Measurements from ENCODE around the gene PCBD1.

Gene PCBD1

GRCh38 chr10:70901276-70901878 is 13.0 kb upstream of the PCBD1 start:
- no peak for DNase-seq

DNA sequence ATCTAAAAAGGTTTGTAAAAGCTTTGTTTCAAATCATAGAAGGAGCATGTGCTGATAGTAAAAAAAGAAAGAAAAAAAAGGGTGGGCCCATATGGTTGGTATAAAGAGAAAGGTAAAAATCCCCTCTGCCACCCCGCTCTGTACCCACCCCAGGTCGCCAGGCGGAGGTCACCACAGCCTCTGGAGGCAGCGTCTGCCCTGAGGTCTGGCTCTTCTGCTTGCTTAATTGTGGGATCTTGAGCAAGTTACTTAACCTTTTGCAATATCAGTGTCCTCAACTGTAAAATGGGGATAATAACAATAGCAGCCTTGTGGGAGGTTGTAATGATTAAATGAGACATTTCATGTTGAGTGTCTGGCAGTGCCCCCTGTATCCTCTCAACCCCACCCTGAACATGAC is 10.7 kb upstream of the PCBD1 start:
- no peak for DNase-seq

DNA sequence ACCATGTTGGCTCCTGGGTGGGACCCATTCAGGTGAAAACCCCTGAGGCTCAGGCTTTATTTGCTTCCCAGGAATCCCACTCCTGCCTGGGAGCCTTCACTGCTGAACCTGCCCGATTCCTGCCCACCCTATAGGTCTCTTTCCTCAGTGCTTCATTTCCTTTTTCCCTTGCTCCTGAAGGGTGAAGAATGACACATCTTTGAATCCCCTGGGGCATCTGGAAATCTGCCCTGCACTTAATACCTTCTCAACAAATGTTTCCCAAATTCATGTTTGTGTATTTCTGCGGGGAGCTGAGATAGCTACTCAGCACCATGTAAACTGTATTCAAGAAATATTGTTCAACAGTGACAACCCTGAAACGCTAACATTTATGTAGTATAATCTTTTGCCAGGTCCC is 10.3 kb upstream of the PCBD1 start:
- DNase-seq, result no peak

DNA sequence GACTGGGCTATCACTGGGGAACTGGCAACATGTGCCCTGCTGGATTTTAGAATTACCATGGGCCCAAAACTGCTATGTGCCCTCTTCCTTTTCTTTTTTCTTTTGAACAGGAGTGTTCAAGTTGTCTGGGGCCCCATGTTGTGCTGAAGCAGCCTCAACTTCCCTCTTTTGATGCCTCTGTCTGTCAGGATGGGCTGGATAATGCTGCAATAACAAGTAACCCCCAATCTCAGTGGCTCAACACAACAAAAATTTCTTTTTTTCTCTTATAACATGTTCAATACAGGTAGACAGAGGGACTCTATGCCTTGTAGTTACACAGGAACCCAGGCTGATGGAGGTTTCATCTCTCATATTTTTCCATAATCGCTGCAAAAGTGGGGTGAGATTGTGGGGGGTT is 8.2 kb upstream of the PCBD1 start:
- DNase-seq, result no peak

DNA sequence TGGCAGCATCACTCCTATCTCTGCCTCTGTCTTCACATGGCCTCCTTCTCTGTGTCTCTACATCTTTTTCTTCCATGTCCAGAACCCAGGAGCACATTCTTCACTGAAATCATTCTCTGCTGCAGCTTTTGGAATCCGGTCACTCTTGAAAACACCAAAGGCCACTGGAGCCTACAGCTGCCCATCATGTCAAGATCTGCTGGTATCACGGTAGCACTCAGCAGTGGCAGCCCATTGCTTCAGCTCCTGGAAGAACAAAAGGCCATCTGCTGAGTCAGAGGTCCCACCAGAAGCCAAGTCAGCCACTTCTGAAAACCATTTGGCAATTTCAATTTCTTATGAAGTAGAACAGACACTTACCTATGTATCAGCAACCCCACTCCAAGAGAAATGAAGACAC is 6.1 kb upstream of the PCBD1 start:
- DNase-seq, result no peak

DNA sequence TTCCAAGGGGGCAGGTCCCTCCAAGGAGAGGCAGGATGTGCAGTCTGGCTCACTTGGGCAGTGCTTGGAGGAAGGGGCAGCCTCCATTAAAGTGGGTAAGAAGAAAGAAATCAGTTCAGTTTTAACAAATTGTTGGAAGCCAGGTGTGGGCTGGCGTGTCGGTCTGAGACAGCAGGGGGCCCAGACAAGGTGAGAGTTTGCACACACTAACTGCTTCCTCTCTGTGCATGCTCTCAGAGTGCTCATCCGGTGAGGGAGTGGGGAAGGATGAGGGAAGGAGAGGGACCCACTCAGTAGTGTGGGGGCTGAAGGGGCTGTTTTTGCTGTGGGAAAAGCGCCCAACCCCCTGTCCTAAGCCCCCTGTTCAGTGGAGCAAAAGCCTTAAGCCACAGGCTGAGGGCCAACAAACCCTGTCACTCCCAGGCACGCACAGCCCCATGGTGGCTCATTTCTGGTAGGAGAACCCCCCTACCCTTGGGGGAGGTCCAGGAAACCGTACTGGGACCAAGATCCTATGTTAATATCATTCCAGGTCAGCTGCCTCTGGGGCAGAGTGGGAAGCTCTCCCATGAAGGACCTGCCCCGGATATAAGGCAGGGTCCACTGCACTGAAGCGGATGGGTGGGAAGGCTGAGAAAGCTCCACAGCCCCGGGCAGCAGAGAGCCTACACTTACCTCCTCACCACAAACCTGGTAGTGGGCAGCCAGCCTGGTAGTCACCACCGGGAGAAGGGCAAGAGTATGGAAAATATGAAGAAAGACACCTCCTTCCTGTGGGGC is 5.1 kb upstream of the PCBD1 start:
- no peak for DNase-seq

DNA sequence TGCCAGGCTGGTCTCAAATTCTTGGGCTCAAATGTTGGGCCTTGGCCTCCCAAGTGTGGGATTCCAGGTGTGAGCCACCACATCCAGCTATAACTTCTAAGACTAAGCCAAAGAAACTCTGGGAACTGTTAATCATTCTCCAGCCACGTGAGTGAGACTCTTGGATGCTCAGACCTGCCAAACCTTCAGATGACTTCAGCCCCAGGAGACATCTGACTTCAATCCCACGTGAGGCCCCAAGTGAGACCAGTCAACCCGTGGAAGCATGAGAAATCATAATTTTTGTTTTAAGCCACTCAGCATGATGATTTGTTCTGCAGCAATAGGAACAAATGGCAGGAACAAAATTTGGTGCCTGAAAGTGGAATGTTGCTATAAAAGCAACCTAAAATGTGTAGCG is 4.3 kb upstream of the PCBD1 start:
- DNase-seq, result no peak

- no peak for DNase-seq
Observed at GRCh38 chr10:70891627-70892026, 3.3 kb upstream of the PCBD1 start.

- no peak for DNase-seq
Observed at GRCh38 chr10:70890917-70891431, 2.6 kb upstream of the PCBD1 start.

DNA sequence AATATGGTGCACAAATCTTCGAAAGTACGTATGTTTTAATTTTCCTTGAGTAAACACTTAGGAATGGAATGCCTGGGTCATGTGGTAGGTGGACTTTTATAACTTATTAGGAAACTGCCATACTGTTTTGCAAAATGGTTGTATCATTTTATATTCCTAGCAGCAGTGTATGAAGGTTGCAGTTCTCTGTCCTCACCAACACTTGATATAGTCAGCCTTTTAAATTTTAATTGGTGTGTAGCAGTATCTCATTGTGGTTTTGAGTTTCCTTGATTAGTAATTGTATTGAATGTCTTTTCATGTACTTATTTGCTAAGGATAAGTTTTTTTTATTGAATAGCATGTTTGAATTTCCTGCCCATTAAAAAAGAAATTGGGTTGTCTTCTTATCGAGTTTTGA is 926 bp upstream of the PCBD1 start:
- DNase-seq, result no peak

DNA sequence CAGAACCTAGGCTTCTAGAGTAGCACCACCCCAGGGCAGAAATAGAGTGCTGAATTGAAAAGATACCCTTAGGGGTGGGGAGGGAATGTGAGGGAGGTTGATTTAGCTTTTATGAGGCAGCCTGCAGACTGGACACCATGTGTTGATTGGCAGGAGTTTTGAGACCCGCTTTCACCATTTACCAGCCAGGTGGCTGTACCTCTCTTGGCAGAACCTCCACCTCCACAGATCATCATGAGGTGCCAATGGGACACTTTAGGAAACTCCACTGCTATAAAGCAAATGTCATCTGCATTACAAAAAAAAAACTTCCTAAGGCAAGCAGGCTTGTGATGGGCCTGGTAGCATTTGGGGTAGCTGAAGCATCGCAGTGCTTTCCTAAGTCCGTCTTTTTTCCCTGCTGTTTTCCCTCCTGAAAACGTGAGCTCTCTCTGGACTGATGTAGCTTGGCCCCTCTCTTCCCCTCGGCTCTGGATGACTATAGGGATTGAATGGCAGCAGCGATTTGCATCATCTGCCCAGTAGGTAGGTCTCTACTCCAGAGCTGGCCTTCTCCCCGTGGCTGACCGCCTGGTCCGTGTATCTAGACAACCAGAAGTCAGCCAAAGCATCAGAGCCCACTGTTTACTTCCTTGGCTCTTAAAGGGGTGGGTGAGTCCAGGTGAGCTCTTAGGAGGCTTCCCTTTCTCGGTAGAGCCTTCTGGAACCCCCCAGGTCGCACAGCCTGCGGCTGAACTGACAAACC is 1.3 kb downstream of the PCBD1 start:
- DNase-seq, result no peak

DNA sequence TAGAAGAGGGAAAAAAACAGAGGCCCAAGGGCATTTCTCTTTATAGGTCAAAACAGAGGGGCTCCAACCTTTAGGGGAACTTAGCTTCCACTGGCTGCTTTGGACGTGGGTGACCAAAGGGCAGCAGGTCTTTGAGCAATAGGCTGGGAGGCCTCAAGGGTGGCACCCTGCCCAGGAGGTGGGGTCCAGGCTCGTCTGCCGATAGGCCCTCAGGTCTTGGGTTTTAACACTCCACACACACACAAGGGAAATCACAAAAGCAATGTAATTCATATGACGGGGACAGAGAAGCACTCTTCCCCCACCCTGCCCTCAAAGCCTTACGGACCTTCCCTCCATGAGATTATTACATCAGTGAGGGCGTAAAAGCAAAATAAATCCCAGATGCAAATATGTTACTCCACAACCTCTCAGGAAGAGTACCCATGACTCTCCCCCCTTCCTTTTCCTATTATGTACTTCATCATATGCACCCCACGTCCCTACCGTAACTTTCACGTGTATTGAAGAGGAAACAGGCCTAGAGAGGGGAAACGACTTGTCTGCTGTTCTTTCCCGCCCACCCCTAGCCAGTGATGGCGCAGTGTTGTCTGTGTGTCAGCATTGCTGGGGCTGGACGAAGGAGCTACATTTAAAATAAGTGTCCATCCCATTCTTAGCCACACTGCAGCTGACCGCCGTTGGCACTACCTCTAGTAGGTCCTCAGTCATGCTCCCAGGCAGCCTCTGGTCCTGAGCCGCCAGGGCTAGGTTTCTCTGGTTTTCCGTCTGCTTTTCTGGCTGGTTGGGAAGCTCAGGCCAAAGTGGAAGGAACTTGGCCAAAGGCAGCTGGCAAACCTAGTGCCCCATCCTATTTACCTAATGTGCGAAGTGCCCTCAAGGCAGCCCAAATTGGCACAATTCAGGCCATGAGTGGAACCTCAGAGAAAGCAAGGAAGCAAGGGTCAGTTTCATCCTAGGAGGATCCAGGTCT is 2.1 kb downstream of the PCBD1 start:
- no peak for DNase-seq

DNA sequence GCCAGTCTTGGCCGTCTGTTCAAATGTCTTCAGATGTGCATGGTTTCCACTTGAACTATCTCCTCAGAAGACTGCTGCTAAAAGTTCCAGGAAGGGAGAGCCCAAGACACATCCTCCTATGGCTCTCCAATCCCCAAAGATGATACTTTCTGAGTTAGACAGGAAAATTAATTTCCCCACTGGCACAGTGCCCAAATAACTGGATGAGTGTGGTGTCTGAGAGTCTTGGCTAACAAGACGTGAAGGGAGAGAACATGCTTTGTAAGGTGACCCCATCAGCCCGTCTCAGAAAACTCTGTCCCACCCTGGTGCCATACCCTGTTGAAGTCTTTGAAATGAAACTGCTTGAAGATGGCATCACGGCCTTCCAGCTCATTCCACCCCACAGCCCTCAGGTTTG is 2.9 kb downstream of the PCBD1 start:
- DNase-seq, result no peak

DNA sequence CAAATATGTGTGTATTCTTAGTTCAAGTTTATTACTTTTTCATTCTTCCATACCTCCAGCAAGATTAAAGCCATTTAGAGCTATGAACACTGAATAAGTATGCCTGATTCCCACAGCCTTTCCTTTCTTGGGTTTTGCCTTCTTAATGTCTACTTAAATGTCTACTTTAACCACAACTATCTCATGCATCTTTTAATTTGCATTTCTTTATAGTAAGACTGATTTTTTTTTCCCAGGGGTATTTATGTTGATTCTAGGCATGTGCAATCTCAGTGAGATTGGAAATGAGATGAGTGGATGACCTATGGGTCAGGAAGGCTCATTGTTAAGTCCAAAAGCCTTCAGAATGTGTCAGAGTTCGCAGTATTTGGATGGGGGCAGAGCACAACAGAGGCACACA is 3.6 kb downstream of the PCBD1 start:
- DNase-seq, result no peak

GRCh38 chr10:70880077-70880534 is 8.3 kb downstream of the PCBD1 start:
- DNase-seq, result peak; percentile 62

DNA sequence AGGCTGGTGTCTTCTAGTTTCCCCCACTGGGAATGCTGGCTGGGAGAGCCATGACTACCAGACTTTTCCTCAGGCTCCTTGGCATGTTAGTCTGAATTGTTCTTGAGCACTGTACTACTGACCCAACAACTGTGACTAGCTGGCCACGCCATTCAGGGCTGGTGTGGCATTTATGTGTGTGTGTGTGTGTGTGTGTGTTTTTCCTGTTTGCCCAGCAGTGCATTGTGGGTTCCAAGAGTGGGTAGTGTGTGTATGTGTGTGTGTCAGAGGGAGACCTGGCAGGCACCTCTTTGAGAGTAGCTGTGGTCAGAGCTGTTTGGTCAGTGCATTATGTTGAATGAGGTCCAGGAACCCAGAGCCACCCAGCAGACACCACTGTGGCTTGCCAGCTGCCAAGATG is 9.2 kb downstream of the PCBD1 start:
- DNase-seq, result no peak

DNA sequence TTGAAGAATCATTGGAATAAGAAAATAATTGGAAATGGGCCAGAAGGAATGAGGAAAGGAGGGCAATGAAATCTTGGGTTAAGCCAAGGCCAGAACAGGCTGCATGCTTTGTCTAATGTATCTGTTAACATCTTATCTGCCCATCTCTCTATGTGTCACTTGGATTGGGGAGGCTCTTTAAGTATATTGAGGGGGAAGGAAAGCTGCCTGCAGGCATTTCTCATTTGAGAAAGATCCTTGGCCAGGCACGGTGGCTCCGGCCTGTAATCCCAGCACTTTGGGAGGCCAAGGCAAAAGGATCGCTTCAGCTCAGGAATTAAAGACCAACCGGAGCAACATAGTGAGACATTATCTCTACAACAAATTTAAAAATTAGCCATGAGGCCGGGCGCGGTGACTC is 14.3 kb downstream of the PCBD1 start:
- no peak for DNase-seq

DNA sequence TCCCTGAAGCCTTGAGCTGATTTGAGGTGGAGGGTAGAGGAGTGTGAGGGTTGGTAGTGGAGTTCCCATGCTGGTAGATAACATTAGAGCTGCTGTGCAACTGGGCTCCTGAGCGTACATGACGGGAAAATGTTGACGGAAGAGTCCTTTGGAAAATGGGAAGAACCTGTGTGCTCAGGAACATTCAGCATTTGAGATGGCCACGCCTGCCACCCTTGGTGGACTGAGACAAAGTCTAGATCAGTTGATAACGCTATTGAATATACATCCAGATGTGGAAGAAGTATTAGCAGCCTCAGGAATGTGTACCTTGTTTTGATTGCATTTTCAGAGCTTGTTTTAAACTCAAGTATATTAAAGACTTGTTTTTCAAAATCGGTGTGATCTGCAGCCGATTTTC is 16.1 kb downstream of the PCBD1 start:
- no peak for DNase-seq

DNA sequence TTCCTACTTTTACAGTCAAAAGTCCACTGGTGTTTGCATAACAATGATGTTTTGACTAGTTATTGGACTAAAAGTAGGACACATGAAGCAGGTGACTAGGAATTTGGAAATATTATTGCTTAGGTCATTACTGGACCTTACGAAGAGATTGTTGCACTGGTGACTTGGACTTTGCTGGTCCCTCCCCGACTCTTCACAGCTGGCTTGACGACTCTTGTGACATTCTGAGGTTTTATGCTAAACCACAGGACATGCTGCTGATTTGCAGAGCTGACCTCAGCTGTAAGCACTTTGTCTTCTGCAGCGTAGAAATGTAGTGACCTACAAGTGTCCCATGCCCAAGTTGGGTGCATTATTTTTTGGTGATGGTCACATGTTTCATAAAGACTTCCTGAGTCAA is 21.9 kb downstream of the PCBD1 start:
- DNase-seq, result no peak

- DNase-seq, result no peak
Observed at GRCh38 chr10:70864935-70865334, 23.4 kb downstream of the PCBD1 start.

- no peak for DNase-seq
Observed at GRCh38 chr10:70863470-70864160, 24.8 kb downstream of the PCBD1 start.
